T-helper 2 cell treated with Interferon-gamma antibody and Interleukin-4, amounts not matched to agents 5 μg/mL and 100 μg/mL, for 36 hours (primary cell): ENCODE results near the gene TMEM273.

Experiments used
- DNase-seq: peaks from one replicate; pipeline ENCODE4 v3.0.0; 2021; ENCODE audit warnings: low spot score
- H3K27ac Mint-ChIP-seq: one replicate; pipeline ENCODE4 v1.8.0; 2021; ENCODE audit warnings: mild to moderate bottlenecking, mixed read lengths
- H3K27me3 Mint-ChIP-seq: one replicate; pipeline ENCODE4 v1.8.0; 2021; ENCODE audit warnings: low read depth, mixed read lengths
- H3K36me3 Mint-ChIP-seq: one replicate; pipeline ENCODE4 v1.8.0; 2021; ENCODE audit warnings: low read depth, mixed read lengths
- H3K4me1 Mint-ChIP-seq: one replicate; pipeline ENCODE4 v1.8.0; 2021; ENCODE audit warnings: low read depth, mixed read lengths
- H3K4me3 Mint-ChIP-seq: one replicate; pipeline ENCODE4 v1.8.0; 2022; ENCODE audit warnings: mild to moderate bottlenecking, moderate library complexity, mixed read lengths
- H3K9me3 Mint-ChIP-seq: one replicate; pipeline ENCODE4 v1.8.0; 2021; ENCODE audit warnings: mixed read lengths

The TMEM273 gene

DNA sequence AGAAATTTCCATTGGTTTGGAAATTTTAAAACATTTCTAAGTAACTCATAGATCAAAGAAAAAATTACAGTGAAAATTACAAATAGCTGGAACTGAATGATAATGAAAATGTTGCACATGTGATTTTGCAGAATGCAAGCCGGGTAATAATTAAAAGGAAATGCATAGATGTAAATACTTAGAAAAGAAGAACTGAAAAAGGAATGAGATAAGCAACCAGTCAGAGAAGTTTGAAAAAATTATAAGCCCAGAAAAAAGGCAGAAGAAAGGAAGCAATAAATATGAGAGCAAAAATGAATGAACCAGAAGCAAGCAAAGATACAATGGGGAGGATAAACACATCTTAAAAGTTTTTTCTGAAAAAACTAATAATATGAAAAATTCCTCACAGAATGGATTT is 3.2 kb upstream of the TMEM273 start:
- no peak overlapping the region for H3K27ac Mint-ChIP-seq
- peaks cover 7% of the 10 kb centered on the region for H3K36me3 Mint-ChIP-seq
- DNase-seq = no peak
- peaks cover 7% of the 10 kb centered on the region for H3K9me3 Mint-ChIP-seq
- peaks cover 63% of the 10 kb centered on the region for H3K4me1 Mint-ChIP-seq
- H3K4me3 Mint-ChIP-seq = peak overlapping the region; percentile 69
- peaks cover 2% of the 10 kb centered on the region for H3K27me3 Mint-ChIP-seq

DNA sequence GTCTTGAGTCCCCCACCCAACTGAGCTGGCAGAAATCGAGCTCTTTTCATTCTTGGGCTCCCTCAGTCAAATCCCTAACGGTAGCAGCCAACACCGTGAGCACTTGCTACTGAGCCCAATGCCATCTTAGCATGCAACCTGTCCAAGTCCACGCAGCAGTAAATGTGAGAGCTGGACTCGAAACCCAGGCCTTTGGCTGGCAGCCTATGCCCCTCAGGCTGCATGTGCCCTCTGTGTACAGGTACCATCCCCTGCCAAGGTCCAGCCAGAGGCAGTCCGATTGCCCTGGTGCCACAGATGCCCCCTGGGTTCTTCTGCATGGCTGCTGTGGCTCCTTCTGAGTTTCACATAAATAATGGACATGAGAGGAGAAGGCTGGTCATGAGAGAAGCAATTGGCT is 1.2 kb upstream of the TMEM273 start:
- DNase-seq = no peak
- H3K9me3 Mint-ChIP-seq = peaks cover 4% of the 10 kb centered on the region
- H3K36me3 Mint-ChIP-seq = peaks cover 7% of the 10 kb centered on the region
- peak overlapping the region; percentile 87 for H3K4me3 Mint-ChIP-seq
- peaks cover under 1% of the 10 kb centered on the region for H3K27me3 Mint-ChIP-seq
- peaks cover 69% of the 10 kb centered on the region for H3K4me1 Mint-ChIP-seq
- peak overlapping the region; percentile 64 for H3K27ac Mint-ChIP-seq

- Mint-ChIP-seq H3K27me3 (no peaks in the 10 kb centered on the region), H3K9me3 (no peaks in the 10 kb centered on the region), H3K27ac (peak overlapping the region; percentile 62), H3K4me1 (peaks cover 81% of the 10 kb centered on the region), H3K4me3 (peak overlapping the region; percentile 87), H3K36me3 (peaks cover 15% of the 10 kb centered on the region)
- DNase-seq = no peak
These were observed 1.1 kb downstream of the TMEM273 start for GRCh38 chr10:49187044-49187484.

DNA sequence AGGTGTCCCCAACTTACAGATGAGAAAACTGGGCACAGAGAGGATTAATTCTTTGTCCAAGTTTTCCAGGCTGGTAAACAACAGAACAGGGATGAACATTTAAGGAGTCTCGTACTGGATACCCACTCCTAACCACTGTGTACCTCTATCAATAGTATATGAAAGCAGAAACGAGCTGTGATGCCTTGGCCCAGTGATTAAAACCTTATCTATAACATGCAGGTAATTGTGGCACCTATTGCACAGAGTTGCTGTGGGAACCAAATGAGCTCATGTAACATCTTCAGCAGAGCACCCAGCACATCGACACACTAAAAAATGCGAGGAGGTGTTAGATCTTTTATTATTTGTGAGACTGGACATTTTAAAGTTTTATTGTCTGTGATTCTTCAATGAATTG is 1.6 kb downstream of the TMEM273 start:
- H3K36me3 Mint-ChIP-seq = peaks cover 17% of the 10 kb centered on the region
- no peaks in the 10 kb centered on the region for H3K9me3 Mint-ChIP-seq
- DNase-seq = no peak
- H3K27ac Mint-ChIP-seq = peak overlapping the region; percentile 62
- H3K4me1 Mint-ChIP-seq = peaks cover 84% of the 10 kb centered on the region
- H3K27me3 Mint-ChIP-seq = no peaks in the 10 kb centered on the region
- H3K4me3 Mint-ChIP-seq = peak overlapping the region; percentile 87

- peaks cover 24% of the 10 kb centered on the region for H3K36me3 Mint-ChIP-seq
- no peak overlapping the region for H3K27ac Mint-ChIP-seq
- no peaks in the 10 kb centered on the region for H3K27me3 Mint-ChIP-seq
- no peaks in the 10 kb centered on the region for H3K9me3 Mint-ChIP-seq
- DNase-seq = no peak
- H3K4me3 Mint-ChIP-seq = peak overlapping the region; percentile 60
- peaks cover 85% of the 10 kb centered on the region for H3K4me1 Mint-ChIP-seq
These were observed 3.0 kb downstream of the TMEM273 start for GRCh38 chr10:49185213-49185612.

GRCh38 chr10:49184642-49185111 is 3.5 kb downstream of the TMEM273 start:
- H3K4me3 Mint-ChIP-seq = peak overlapping the region; percentile 87
- peaks cover 86% of the 10 kb centered on the region for H3K4me1 Mint-ChIP-seq
- peak overlapping the region; percentile 97 for H3K27ac Mint-ChIP-seq
- no peaks in the 10 kb centered on the region for H3K27me3 Mint-ChIP-seq
- no peak for DNase-seq
- H3K36me3 Mint-ChIP-seq = peaks cover 25% of the 10 kb centered on the region
- no peaks in the 10 kb centered on the region for H3K9me3 Mint-ChIP-seq

GRCh38 chr10:49183596-49184542 is 4.3 kb downstream of the TMEM273 start:
- DNase-seq = peak; percentile 71
- no peaks in the 10 kb centered on the region for H3K9me3 Mint-ChIP-seq
- peak overlapping the region; percentile 87 for H3K4me3 Mint-ChIP-seq
- H3K36me3 Mint-ChIP-seq = peaks cover 27% of the 10 kb centered on the region
- H3K27me3 Mint-ChIP-seq = no peaks in the 10 kb centered on the region
- peaks cover 83% of the 10 kb centered on the region for H3K4me1 Mint-ChIP-seq
- peak overlapping the region; percentile 97 for H3K27ac Mint-ChIP-seq

GRCh38 chr10:49182776-49183175 is 5.4 kb downstream of the TMEM273 start:
- Mint-ChIP-seq H3K4me1 (peaks cover 83% of the 10 kb centered on the region), H3K36me3 (peaks cover 36% of the 10 kb centered on the region), H3K9me3 (no peaks in the 10 kb centered on the region), H3K27ac (peak overlapping the region; percentile 79), H3K27me3 (no peaks in the 10 kb centered on the region), H3K4me3 (peak overlapping the region; percentile 72)
- DNase-seq = no peak

- Mint-ChIP-seq H3K4me3 (peak overlapping the region; percentile 52), H3K27me3 (no peaks in the 10 kb centered on the region), H3K4me1 (peaks cover 84% of the 10 kb centered on the region), H3K27ac (peak overlapping the region; percentile 83), H3K36me3 (peaks cover 32% of the 10 kb centered on the region), H3K9me3 (no peaks in the 10 kb centered on the region)
- DNase-seq = peak; percentile 23
These were observed 7.7 kb downstream of the TMEM273 start for GRCh38 chr10:49180444-49180860.

GRCh38 chr10:49179699-49180443 is 8.3 kb downstream of the TMEM273 start:
- DNase-seq = peak; percentile 38
- Mint-ChIP-seq H3K4me3 (peak overlapping the region; percentile 52), H3K9me3 (no peaks in the 10 kb centered on the region), H3K27me3 (no peaks in the 10 kb centered on the region), H3K4me1 (peaks cover 82% of the 10 kb centered on the region), H3K27ac (peak overlapping the region; percentile 83), H3K36me3 (peaks cover 32% of the 10 kb centered on the region)

DNA sequence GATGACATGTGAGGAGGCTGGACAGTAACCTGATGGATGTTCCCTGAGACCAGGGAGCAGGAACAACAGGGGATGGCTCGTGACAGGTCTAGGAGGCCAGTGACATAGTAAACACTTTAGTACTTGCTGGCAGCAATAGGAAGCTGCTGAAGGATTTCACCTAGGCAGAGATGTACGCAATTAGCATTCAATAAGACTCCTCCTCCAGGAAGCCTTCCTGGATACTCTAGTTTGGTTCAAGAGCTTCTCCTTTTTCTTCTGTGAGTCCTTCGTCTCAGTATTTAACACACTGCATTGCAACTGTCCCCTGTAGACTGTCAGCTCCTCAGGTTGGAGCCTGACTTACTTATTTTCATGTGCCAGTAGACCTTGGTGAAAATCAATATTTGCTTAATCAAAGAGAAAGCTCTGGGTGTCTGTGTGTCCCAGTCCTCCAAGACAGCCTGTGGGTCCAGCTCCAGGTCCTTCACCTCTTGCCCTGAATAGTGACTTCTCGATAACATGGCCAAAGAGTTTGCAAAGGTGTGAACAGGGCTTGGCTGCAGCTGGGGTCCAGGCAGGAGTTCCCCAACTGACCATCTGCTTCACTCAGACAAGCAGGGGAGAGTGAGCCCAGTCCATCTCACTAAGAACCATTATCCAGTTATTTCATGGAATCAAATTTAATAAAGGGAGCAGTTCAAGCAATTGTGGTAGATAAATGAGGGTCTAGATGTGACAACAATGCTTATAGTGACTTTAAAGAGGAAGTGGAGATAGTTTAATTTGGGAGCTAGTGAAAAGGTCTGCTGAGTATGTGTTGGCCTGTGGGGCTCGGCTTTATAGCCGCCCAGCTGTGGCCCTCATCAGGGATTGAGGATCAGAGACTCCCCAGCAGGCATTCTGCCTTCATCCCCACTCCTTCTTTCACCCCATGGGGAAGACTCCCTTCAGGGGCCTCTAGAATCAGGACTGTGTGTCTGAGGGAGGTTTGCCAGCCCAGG is 9.4 kb downstream of the TMEM273 start:
- no peaks in the 10 kb centered on the region for H3K9me3 Mint-ChIP-seq
- no peaks in the 10 kb centered on the region for H3K27me3 Mint-ChIP-seq
- peaks cover 29% of the 10 kb centered on the region for H3K36me3 Mint-ChIP-seq
- H3K4me1 Mint-ChIP-seq = peaks cover 81% of the 10 kb centered on the region
- H3K27ac Mint-ChIP-seq = peak overlapping the region; percentile 98
- peak; percentile 3 for DNase-seq
- peak overlapping the region; percentile 22 for H3K4me3 Mint-ChIP-seq

- H3K27me3 Mint-ChIP-seq = no peaks in the 10 kb centered on the region
- H3K4me3 Mint-ChIP-seq = peak overlapping the region; percentile 72
- no peaks in the 10 kb centered on the region for H3K9me3 Mint-ChIP-seq
- H3K36me3 Mint-ChIP-seq = peaks cover 24% of the 10 kb centered on the region
- H3K27ac Mint-ChIP-seq = peak overlapping the region; percentile 98
- DNase-seq = peak; percentile 91
- peaks cover 77% of the 10 kb centered on the region for H3K4me1 Mint-ChIP-seq
These were observed 10.5 kb downstream of the TMEM273 start for GRCh38 chr10:49177391-49178355.
